Smooth muscle cell (in vitro differentiated cells): ENCODE measurements around the gene WDR64. TPM values are rescaled to one million over a fixed set of nuclear protein-coding genes. Genes with fewer than 3 reads are reported as not detected.
A peak's percentile ranks its signal among the peaks of the same experiment; 100 is the strongest.

Experiments
- DNase-seq: peaks from one replicate; lab custom pipeline; 2025; ENCODE audit not compliant: unreplicated experiment; lab: John Stamatoyannopoulos, UW
- H2AFZ ChIP-seq: fragments of 200-600 bp; sonication (generic); 2 replicates; pipeline ENCODE4 v1.6.0; 2016; ENCODE audit warnings: antibody characterized with exemption, low read depth, mild to moderate bottlenecking
- H3F3A ChIP-seq: fragments of 200-600 bp; sonication (generic); 2 replicates; pipeline ENCODE4 v1.6.0; 2017; ENCODE audit warnings: antibody characterized with exemption, low read depth
- H3K27ac ChIP-seq: fragments of 200-600 bp; sonication (generic); 2 replicates; pipeline ENCODE4 v1.5.1; 2016; ENCODE audit warnings: low read depth, mild to moderate bottlenecking
- H3K27me3 ChIP-seq: fragments of 200-600 bp; sonication (generic); 2 replicates; pipeline ENCODE4 v1.6.1; 2016; ENCODE audit warnings: low read depth, mild to moderate bottlenecking
- H3K36me3 ChIP-seq: fragments of 200-600 bp; sonication (generic); 2 replicates; pipeline ENCODE4 v1.5.1; 2016; ENCODE audit warnings: low read depth
- H3K4me1 ChIP-seq: fragments of 200-600 bp; sonication (generic); 2 replicates; pipeline ENCODE4 v1.5.1; 2016; ENCODE audit warnings: low read depth
- H3K4me2 ChIP-seq: fragments of 200-600 bp; sonication (generic); 2 replicates; pipeline ENCODE4 v1.6.0; 2016; ENCODE audit warnings: mild to moderate bottlenecking
- H3K4me3 ChIP-seq: fragments of 200-600 bp; sonication (generic); 2 replicates; pipeline ENCODE4 v1.5.1; 2016; ENCODE audit warnings: mild to moderate bottlenecking
- H3K79me2 ChIP-seq: fragments of 200-600 bp; sonication (generic); 2 replicates; pipeline ENCODE4 v1.6.0; 2016; ENCODE audit warnings: low read depth, mild to moderate bottlenecking
- H3K9ac ChIP-seq: fragments of 200-600 bp; sonication (generic); 2 replicates; pipeline ENCODE4 v1.6.0; 2016; ENCODE audit warnings: low read depth
- H3K9me3 ChIP-seq: fragments of 200-600 bp; sonication (generic); replicated peaks from 2 replicates; pipeline ENCODE4 v1.5.1; 2016; ENCODE audit warnings: low read depth
- H4K20me1 ChIP-seq: fragments of 200-600 bp; sonication (generic); 2 replicates; pipeline ENCODE4 v1.6.0; 2016; ENCODE audit warnings: low read depth
- WGBS: methylation state at CpG from one replicate; pipeline ENCODE4 v1.1.7; 2016; ENCODE audit warnings: low lambda C conversion rate; 5-methylcytosine and 5-hydroxymethylcytosine counted together
- polyA plus RNA-seq: library from polyadenylated mRNA; unstranded; fragments of >200 nt; fragmentation: Nextera tagmentation; extraction: Ambion mirVana; gene quantifications from 2 replicates; pipeline ENCODE4 v1.2.1, GENCODE V29; 2016
- total RNA-seq: library from RNA; depleted of rRNA; stranded (reverse); fragments of >200 nt; gene quantifications from 2 replicates; pipeline ENCODE4 v1.2.3, GENCODE V29; 2014
- TF ChIP-seq, protein P1 (sequence below): fragments of 200-600 bp; sonication (generic); IDR thresholded peaks from 2 replicates; pipeline ENCODE4 v1.5.1; 2017; ENCODE audit warnings: borderline replicate concordance, mild to moderate bottlenecking, antibody characterized with exemption; ENCODE audit not compliant: insufficient read depth, poor library complexity, severe bottlenecking

Gene WDR64
- total and polyA plus RNA-seq, 2 experiments from 2014 or later, result not detected

DNA sequence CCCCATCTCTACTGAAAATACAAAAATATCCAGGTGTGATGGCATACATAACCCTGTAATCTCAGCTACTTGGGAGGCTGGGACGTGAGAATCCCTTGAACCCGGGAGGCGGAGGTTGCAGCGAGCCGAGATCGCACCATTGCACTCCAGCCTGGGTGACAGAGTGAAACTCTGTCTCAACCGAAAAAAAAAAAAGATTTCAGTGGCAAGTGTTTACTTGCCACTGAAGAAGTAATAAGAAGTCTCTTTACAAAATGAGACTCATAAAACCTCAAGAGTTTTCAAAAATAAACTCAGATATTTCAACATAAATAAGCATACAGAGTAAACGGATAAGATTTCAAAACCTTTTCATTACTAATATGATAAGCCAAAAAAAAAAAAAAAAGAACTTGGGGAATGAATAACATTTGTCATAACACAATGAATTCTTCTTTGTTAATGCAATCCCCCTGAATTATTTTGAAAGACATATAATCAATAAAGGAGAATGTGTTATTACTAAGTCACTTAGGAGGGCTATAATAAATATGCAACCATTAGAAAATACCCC lies 161.8 kb downstream of the WDR64 start:
- Histone ChIP-seq H3K4me2 (no peak overlapping the region), H3K79me2 (no peaks in the 10 kb centered on the region), H3K9ac (no peak overlapping the region), H3K9me3 (no peaks in the 10 kb centered on the region), H3K27ac (no peak overlapping the region), H3K36me3 (no peaks in the 10 kb centered on the region), H3K27me3 (no peaks in the 10 kb centered on the region), H3K4me1 (no peaks in the 10 kb centered on the region), H4K20me1 (no peaks in the 10 kb centered on the region), H2AFZ (no peak overlapping the region), H3F3A (no peaks in the 10 kb centered on the region), H3K4me3 (no peak overlapping the region)
- 79% methylated on average over 8 of the region's 8 CpGs for WGBS
- no peak for DNase-seq
- TF ChIP-seq, protein P1, sequence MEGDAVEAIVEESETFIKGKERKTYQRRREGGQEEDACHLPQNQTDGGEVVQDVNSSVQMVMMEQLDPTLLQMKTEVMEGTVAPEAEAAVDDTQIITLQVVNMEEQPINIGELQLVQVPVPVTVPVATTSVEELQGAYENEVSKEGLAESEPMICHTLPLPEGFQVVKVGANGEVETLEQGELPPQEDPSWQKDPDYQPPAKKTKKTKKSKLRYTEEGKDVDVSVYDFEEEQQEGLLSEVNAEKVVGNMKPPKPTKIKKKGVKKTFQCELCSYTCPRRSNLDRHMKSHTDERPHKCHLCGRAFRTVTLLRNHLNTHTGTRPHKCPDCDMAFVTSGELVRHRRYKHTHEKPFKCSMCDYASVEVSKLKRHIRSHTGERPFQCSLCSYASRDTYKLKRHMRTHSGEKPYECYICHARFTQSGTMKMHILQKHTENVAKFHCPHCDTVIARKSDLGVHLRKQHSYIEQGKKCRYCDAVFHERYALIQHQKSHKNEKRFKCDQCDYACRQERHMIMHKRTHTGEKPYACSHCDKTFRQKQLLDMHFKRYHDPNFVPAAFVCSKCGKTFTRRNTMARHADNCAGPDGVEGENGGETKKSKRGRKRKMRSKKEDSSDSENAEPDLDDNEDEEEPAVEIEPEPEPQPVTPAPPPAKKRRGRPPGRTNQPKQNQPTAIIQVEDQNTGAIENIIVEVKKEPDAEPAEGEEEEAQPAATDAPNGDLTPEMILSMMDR, result no peak

DNA sequence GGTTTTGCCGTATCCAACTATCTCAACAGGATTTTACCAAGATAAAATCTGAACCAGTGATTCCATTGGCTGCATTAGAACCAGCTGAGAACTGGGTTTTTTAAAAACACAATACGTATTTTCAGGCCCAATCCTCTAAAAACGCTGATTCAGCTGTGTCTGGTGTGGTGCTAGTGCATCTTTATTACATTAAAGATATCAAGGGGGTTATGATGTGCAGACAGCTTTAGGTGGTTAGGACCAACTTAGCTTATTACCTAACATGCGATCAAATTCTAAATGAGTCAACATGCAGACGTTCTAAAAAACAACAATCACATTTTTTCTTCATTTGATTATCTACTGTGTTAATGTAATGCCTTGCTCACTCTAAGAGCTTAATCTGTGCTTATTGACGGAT lies 163.9 kb downstream of the WDR64 start:
- 77% methylated on average over 6 of the region's 6 CpGs for whole genome bisulfite sequencing
- Histone ChIP-seq H3K36me3 (no peaks in the 10 kb centered on the region), H3K27ac (no peak overlapping the region), H3K9me3 (no peaks in the 10 kb centered on the region), H3F3A (no peaks in the 10 kb centered on the region), H3K4me2 (no peak overlapping the region), H3K9ac (no peak overlapping the region), H3K4me3 (no peak overlapping the region), H2AFZ (no peak overlapping the region), H3K4me1 (no peaks in the 10 kb centered on the region), H4K20me1 (no peaks in the 10 kb centered on the region), H3K27me3 (no peaks in the 10 kb centered on the region), H3K79me2 (no peaks in the 10 kb centered on the region)
- DNase-seq, result no peak
- TF ChIP-seq, protein P1, result no peak

- Histone ChIP-seq H2AFZ (no peak overlapping the region), H3K9ac (no peak overlapping the region), H3K27ac (peak overlapping the region; percentile 54), H3K4me3 (no peak overlapping the region), H3K4me1 (no peaks in the 10 kb centered on the region), H3K4me2 (peak overlapping the region; percentile 43), H3K79me2 (no peaks in the 10 kb centered on the region), H3K27me3 (no peaks in the 10 kb centered on the region), H4K20me1 (no peaks in the 10 kb centered on the region), H3K9me3 (no peaks in the 10 kb centered on the region), H3F3A (no peaks in the 10 kb centered on the region), H3K36me3 (no peaks in the 10 kb centered on the region)
- DNase-seq, result no peak
- TF ChIP-seq, protein P1, result no peak
- 15% methylated on average over 1 of the region's 1 CpG for WGBS
Observed at GRCh38 chr1:241817331-241817792, 165.3 kb downstream of the WDR64 start.
